T-cell (primary cell): ENCODE measurements around the gene NT5DC1. TPM values are rescaled to one million over a fixed set of nuclear protein-coding genes. Genes with fewer than 3 reads are reported as not detected.

Experiments
- ATAC-seq, 4 experiments: fragments of 200-7000 bp in 3 of 4; fragments of 150-1000 bp in 1 of 4; cut with Tn5 transposase; replicated peaks in 1 of 4; 1 replicate in 3 of 4; 2 replicates in 1 of 4; pipeline ENCODE4 v1.10.0; 2021; ENCODE audit warnings: moderate library complexity in 3 of 4, mild to moderate bottlenecking in 2 of 4, moderate number of reproducible peaks in 1 of 4
- CTCF ChIA-PET, 2 donors: fragments of 300-600 bp; sonication (Branson Sonifier 250); formaldehyde crosslinking; loops; one replicate each; lab custom pipeline; 2022; ENCODE audit warnings: antibody characterized with exemption in 2 of 2; lab: Charles Lee
- POLR2A ChIA-PET, 2 donors: fragments of 300-600 bp; sonication (Branson Sonifier 250); formaldehyde crosslinking; loops; one replicate each; lab custom pipeline; 2022; ENCODE audit warnings: antibody characterized with exemption in 2 of 2; lab: Charles Lee
- DNase-seq, 35 experiments: peaks; one replicate each; pipeline versions ENCODE4 v3.0.0 to v3.0.0-alpha.2; 2013 to 2023
- H3K27ac ChIP-seq: one replicate; pipeline ENCODE4 v1.5.1; 2013; ENCODE audit warnings: low read length
- H3K27me3 ChIP-seq, 2 experiments: replicated peaks in 1 of 2; 1 replicate in 1 of 2; 2 replicates in 1 of 2; pipeline versions ENCODE4 v1.6.1 to v1.7.0; 2013; ENCODE audit warnings: low read length in 1 of 2, mixed read lengths in 1 of 2; ENCODE audit not compliant: control insufficient read depth in 2 of 2, insufficient read depth in 2 of 2; ENCODE audit errors: extremely low read depth in 1 of 2
- H3K36me3 ChIP-seq, 2 donors: 1 replicate in 1 of 2; 2 replicates in 1 of 2; pipeline versions ENCODE4 v1.6.1 to v1.7.0; 2013; ENCODE audit warnings: low read length in 1 of 2; ENCODE audit not compliant: control insufficient read depth in 2 of 2, insufficient read depth in 1 of 2; ENCODE audit errors: extremely low read depth in 1 of 2
- H3K4me1 ChIP-seq, 2 experiments: 1 replicate in 1 of 2; 2 replicates in 1 of 2; pipeline versions ENCODE4 v1.6.1 to v1.7.0; 2013; ENCODE audit warnings: low read length in 2 of 2, mixed read lengths in 1 of 2; ENCODE audit not compliant: insufficient read depth in 2 of 2, control insufficient read depth in 1 of 2; ENCODE audit errors: extremely low read depth in 1 of 2
- H3K4me3 ChIP-seq, 2 donors: 1 replicate in 1 of 2; 2 replicates in 1 of 2; pipeline versions ENCODE4 v1.5.1 to v1.7.0; 2013; ENCODE audit warnings: mild to moderate bottlenecking in 2 of 2, low read length in 1 of 2, moderate library complexity in 1 of 2; ENCODE audit not compliant: control insufficient read depth in 1 of 2; ENCODE audit errors: extremely low read depth in 1 of 2
- H3K9me3 ChIP-seq: 2 replicates; pipeline ENCODE4 v1.7.0; 2013
- H3K27ac Mint-ChIP-seq, 2 donors: one replicate each; pipeline ENCODE4 v1.8.0; 2020 to 2021; ENCODE audit warnings: mild to moderate bottlenecking in 2 of 2, mixed read lengths in 2 of 2
- H3K27me3 Mint-ChIP-seq, 2 donors: one replicate each; pipeline ENCODE4 v1.8.0; 2021 to 2022; ENCODE audit warnings: mixed read lengths in 2 of 2
- H3K36me3 Mint-ChIP-seq: one replicate; pipeline ENCODE4 v1.8.0; 2021; ENCODE audit warnings: mixed read lengths
- H3K4me1 Mint-ChIP-seq, 3 donors: one replicate each; pipeline ENCODE4 v1.8.0; 2020 to 2022; ENCODE audit warnings: mixed read lengths in 3 of 3, mild to moderate bottlenecking in 1 of 3
- H3K4me3 Mint-ChIP-seq, 3 donors: one replicate each; pipeline ENCODE4 v1.8.0; 2020 to 2022; ENCODE audit warnings: mild to moderate bottlenecking in 3 of 3, mixed read lengths in 3 of 3, moderate library complexity in 3 of 3
- H3K9me3 Mint-ChIP-seq, 3 donors: one replicate each; pipeline ENCODE4 v1.8.0; 2020 to 2022; ENCODE audit warnings: mixed read lengths in 3 of 3
- WGBS: methylation state at CpG from one replicate; pipeline ENCODE4 v1.1.5; 2013; ENCODE audit warnings: missing lambda C conversion rate; ENCODE audit not compliant: insufficient coverage; 5-methylcytosine and 5-hydroxymethylcytosine counted together
- total RNA-seq, 35 experiments: library from RNA in 6 of 35; stranded (reverse) in 6 of 35; fragments of 120-200 nt in 1 of 35; gene quantifications; one replicate each; pipeline versions ENCODE4 v1.2.1 to v1.2.4 and lab custom pipeline; 2013 to 2026

The NT5DC1 gene
- total RNA-seq, 5 donors from 2014 or later (not counting 1 experiment from before 2014, with no cell fraction given), result 33.8 to 47.3 (median 38.1) TPM

GRCh38 chr6:116210750-116211425 lies 110.2 kb downstream of the NT5DC1 start:
- POLR2A ChIA-PET, result no interaction called here
- no peak for ATAC-seq
- no peak overlapping the region for H3K27ac Mint-ChIP-seq
- H3K4me1 Mint-ChIP-seq, result no peaks in the 10 kb centered on the region
- H3K9me3 Mint-ChIP-seq, result no peaks in the 10 kb centered on the region
- no peaks in the 10 kb centered on the region for H3K27me3 Mint-ChIP-seq
- no peaks in the 10 kb centered on the region for H3K27me3 ChIP-seq
- no peaks in the 10 kb centered on the region for H3K9me3 ChIP-seq
- peaks cover 6% of the 10 kb centered on the region for H3K36me3 Mint-ChIP-seq
- CTCF ChIA-PET, result interaction anchor here (0.6 to 1.1 kb wide), 3 partner anchors 7 to 26 kb away, joined by 3 read pairs; no protein-coding TSS in a partner anchor
- 100% methylated on average over 1 of the region's 3 CpGs for WGBS
- no peak overlapping the region for H3K4me3 ChIP-seq
- H3K27ac ChIP-seq, result no peak overlapping the region
- no peak for DNase-seq
- H3K4me3 Mint-ChIP-seq, result no peak overlapping the region
- H3K4me1 ChIP-seq, result no peaks in the 10 kb centered on the region
- H3K36me3 ChIP-seq, result peaks cover 0 to 2% of the 10 kb centered on the region in 2 donors

- no peaks in the 10 kb centered on the region for H3K9me3 Mint-ChIP-seq
- ChIA-PET POLR2A (interaction anchor here in 1 of 2 donors (0.7 kb wide), 1 partner anchor 27 kb away, joined by 3 read pairs; no protein-coding TSS in a partner anchor), CTCF (interaction anchor here in 1 of 2 donors (0.7 kb wide), 1 partner anchor 54 kb away, joined by 3 read pairs; no protein-coding TSS in a partner anchor)
- no peak for DNase-seq
- Histone ChIP-seq H3K27me3 (no peaks in the 10 kb centered on the region), H3K36me3 (peaks cover 0 to 2% of the 10 kb centered on the region in 2 donors), H3K4me1 (no peaks in the 10 kb centered on the region), H3K4me3 (no peak overlapping the region), H3K9me3 (no peaks in the 10 kb centered on the region), H3K27ac (no peak overlapping the region)
- no peak overlapping the region for H3K27ac Mint-ChIP-seq
- no peak overlapping the region for H3K4me3 Mint-ChIP-seq
- no peaks in the 10 kb centered on the region for H3K27me3 Mint-ChIP-seq
- no peak for ATAC-seq
- H3K36me3 Mint-ChIP-seq, result peaks cover 2% of the 10 kb centered on the region
- no CpG with 5 or more reads among the region's 1 CpG for WGBS
- H3K4me1 Mint-ChIP-seq, result peaks cover 5 to 9% (median 6%) of the 10 kb centered on the region in 3 donors
Observed at GRCh38 chr6:116214681-116215080, 114.0 kb downstream of the NT5DC1 start.

- H3K36me3 ChIP-seq, result peaks cover 0 to 2% of the 10 kb centered on the region in 2 donors
- H3K27me3 ChIP-seq, result no peaks in the 10 kb centered on the region
- H3K4me3 ChIP-seq, result no peak overlapping the region
- Mint-ChIP-seq H3K27ac (no peak overlapping the region), H3K36me3 (peaks cover 2% of the 10 kb centered on the region), H3K9me3 (no peaks in the 10 kb centered on the region), H3K27me3 (no peaks in the 10 kb centered on the region), H3K4me1 (peaks cover 5 to 9% (median 6%) of the 10 kb centered on the region in 3 donors), H3K4me3 (no peak overlapping the region)
- no peaks in the 10 kb centered on the region for H3K4me1 ChIP-seq
- ATAC-seq (no peak), DNase-seq (no peak)
- no peak overlapping the region for H3K27ac ChIP-seq
- ChIA-PET CTCF (interaction anchor here in 1 of 2 donors (0.7 kb wide), 1 partner anchor 53 kb away, joined by 3 read pairs; no protein-coding TSS in a partner anchor), POLR2A (interaction anchor here in 1 of 2 donors (0.7 kb wide), 1 partner anchor 28 kb away, joined by 3 read pairs; no protein-coding TSS in a partner anchor)
- no peaks in the 10 kb centered on the region for H3K9me3 ChIP-seq
- WGBS, result no CpG with 5 or more reads among the region's 5 CpGs
Observed at GRCh38 chr6:116215414-116215813, 114.8 kb downstream of the NT5DC1 start.

DNA sequence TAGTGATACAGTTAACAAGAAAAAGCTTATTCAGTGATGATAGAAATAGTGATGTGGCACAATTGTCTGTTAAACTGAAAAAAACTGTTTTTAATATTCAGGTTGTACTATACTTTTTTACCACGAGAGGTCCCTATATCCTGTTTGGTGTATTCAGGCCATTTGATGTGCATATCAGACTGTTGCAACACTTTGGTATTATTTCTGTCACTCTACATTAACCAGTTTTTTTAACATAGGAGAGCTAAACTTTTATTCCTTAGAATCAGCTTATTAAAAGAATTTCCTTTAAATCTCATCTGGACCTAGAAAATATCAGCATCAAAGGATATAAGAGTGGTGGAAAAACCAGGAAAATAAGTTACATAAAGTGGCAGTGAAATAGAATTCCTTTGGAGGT lies 116.4 kb downstream of the NT5DC1 start:
- no CpG with 5 or more reads among the region's 1 CpG for WGBS
- no peak overlapping the region for H3K27ac ChIP-seq
- CTCF ChIA-PET, result interaction anchor here (0.6 to 2.6 kb wide), 25 partner anchors 9 to 630 kb away, joined by 3 to 11 read pairs (median 4); partner anchors contain the start of genes TSPYL1 (in 1 of the 2) and TSPYL4 (in 1 of the 2)
- H3K27me3 ChIP-seq, result no peaks in the 10 kb centered on the region
- peaks cover 0 to 5% of the 10 kb centered on the region in 2 donors for H3K36me3 ChIP-seq
- POLR2A ChIA-PET, result interaction anchor here in 1 of 2 donors (0.6 to 1.1 kb wide), 4 partner anchors 37 to 449 kb away, joined by 3 to 5 read pairs (median 3); partner anchors contain the start of gene TSPYL4
- H3K9me3 ChIP-seq, result no peaks in the 10 kb centered on the region
- DNase-seq, result peak in 1 of 35 experiments; percentile 58
- Mint-ChIP-seq H3K4me1 (peaks cover 5 to 9% (median 6%) of the 10 kb centered on the region in 3 donors), H3K4me3 (no peak overlapping the region), H3K27ac (peak overlapping the region; percentile 19 to 66), H3K36me3 (peaks cover 10% of the 10 kb centered on the region), H3K9me3 (no peaks in the 10 kb centered on the region), H3K27me3 (no peaks in the 10 kb centered on the region)
- no peaks in the 10 kb centered on the region for H3K4me1 ChIP-seq
- H3K4me3 ChIP-seq, result no peak overlapping the region
- ATAC-seq, result peak in 3 of 4 experiments; percentile 48 to 59 (median 54)

GRCh38 chr6:116218172-116218633 lies 117.5 kb downstream of the NT5DC1 start:
- no peak overlapping the region for H3K4me3 ChIP-seq
- POLR2A ChIA-PET, result interaction anchor here (0.5 to 0.9 kb wide), 4 partner anchors 32 to 430 kb away, joined by 3 to 5 read pairs (median 3); no protein-coding TSS in a partner anchor
- no CpG with 5 or more reads among the region's 3 CpGs for WGBS

GRCh38 chr6:116218866-116219265 lies 118.2 kb downstream of the NT5DC1 start:
- DNase-seq, result no peak
- whole genome bisulfite sequencing, result 84% methylated on average over 3 of the region's 5 CpGs
- ChIA-PET CTCF (interaction anchor here (0.7 to 2.6 kb wide), 11 partner anchors 9 to 342 kb away, joined by 3 to 10 read pairs (median 6); no protein-coding TSS in a partner anchor), POLR2A (no interaction called here)
- Mint-ChIP-seq H3K4me1 (peaks cover 5 to 9% (median 6%) of the 10 kb centered on the region in 3 donors), H3K36me3 (peaks cover 18% of the 10 kb centered on the region), H3K27me3 (no peaks in the 10 kb centered on the region), H3K9me3 (no peaks in the 10 kb centered on the region), H3K4me3 (no peak overlapping the region), H3K27ac (no peak overlapping the region)
- H3K4me3 ChIP-seq, result no peak overlapping the region
- H3K27ac ChIP-seq, result no peak overlapping the region
- no peaks in the 10 kb centered on the region for H3K4me1 ChIP-seq
- H3K27me3 ChIP-seq, result no peaks in the 10 kb centered on the region
- H3K36me3 ChIP-seq, result peaks cover 0 to 17% of the 10 kb centered on the region in 2 donors
- no peaks in the 10 kb centered on the region for H3K9me3 ChIP-seq
- ATAC-seq, result no peak

More at GRCh38 chr6:116218172-116218633, 117.5 kb downstream of the NT5DC1 start:
- DNase-seq (peak in 1 of 35 experiments; percentile 17), ATAC-seq (no peak)
- Mint-ChIP-seq H3K27ac (no peak overlapping the region), H3K27me3 (no peaks in the 10 kb centered on the region), H3K4me3 (no peak overlapping the region), H3K9me3 (no peaks in the 10 kb centered on the region), H3K36me3 (peaks cover 14% of the 10 kb centered on the region), H3K4me1 (peaks cover 5 to 9% (median 6%) of the 10 kb centered on the region in 3 donors)
- Histone ChIP-seq H3K27me3 (no peaks in the 10 kb centered on the region), H3K27ac (no peak overlapping the region), H3K36me3 (peaks cover 0 to 12% of the 10 kb centered on the region in 2 donors), H3K9me3 (no peaks in the 10 kb centered on the region), H3K4me1 (no peaks in the 10 kb centered on the region)
- CTCF ChIA-PET, result interaction anchor here (0.6 to 2.6 kb wide), 31 partner anchors 8 to 534 kb away, joined by 3 to 11 read pairs (median 4); partner anchors contain the start of gene TSPYL4 (in 2 of the 2)
